GM10248 (cell line): ENCODE data around the gene MCRS1.

Experiments used
- CTCF ChIA-PET: fragments of 300-600 bp; sonication (Branson Sonifier 250); formaldehyde crosslinking; extraction: SDS; loops from one replicate; lab custom pipeline; 2021; ENCODE audit warnings: antibody characterized with exemption; lab: Yijun Ruan, JAX
- POLR2A ChIA-PET: fragments of 350-650 bp; sonication (Branson Sonifier 250); formaldehyde crosslinking; extraction: SDS; loops from one replicate; lab custom pipeline; 2020; ENCODE audit warnings: antibody characterized with exemption; lab: Yijun Ruan, JAX
- DNase-seq: peaks from one replicate; pipeline ENCODE4 v3.0.0; 2012; ENCODE audit errors: extremely low spot score
- TF ChIP-seq, protein P1 (sequence below): IDR thresholded peaks from 2 replicates; pipeline ENCODE4 v1.5.1; 2012; ENCODE audit warnings: mild to moderate bottlenecking, low read depth; ENCODE audit errors: extremely low read depth, missing control alignments, control extremely low read depth

The MCRS1 gene

DNA sequence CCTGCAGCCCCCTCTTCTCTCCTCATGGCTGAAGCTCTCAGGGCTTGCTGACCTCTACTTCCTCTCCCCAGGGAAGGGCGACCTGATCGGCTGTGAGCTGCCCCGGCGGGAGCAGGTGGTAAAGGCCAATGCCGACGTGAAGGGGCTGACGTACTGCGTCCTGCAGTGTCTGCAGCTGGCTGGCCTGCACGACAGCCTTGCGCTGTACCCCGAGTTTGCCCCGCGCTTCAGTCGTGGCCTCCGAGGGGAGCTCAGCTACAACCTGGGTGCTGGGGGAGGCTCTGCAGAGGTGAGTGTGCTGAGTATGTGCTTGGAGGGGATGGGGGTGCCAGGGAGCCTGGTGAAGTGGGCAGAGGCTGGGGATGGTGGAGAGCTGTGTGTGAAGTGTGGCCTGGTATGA, 13.7 kb downstream of the MCRS1 start:
- DNase-seq = no peak
- TF ChIP-seq, protein P1, sequence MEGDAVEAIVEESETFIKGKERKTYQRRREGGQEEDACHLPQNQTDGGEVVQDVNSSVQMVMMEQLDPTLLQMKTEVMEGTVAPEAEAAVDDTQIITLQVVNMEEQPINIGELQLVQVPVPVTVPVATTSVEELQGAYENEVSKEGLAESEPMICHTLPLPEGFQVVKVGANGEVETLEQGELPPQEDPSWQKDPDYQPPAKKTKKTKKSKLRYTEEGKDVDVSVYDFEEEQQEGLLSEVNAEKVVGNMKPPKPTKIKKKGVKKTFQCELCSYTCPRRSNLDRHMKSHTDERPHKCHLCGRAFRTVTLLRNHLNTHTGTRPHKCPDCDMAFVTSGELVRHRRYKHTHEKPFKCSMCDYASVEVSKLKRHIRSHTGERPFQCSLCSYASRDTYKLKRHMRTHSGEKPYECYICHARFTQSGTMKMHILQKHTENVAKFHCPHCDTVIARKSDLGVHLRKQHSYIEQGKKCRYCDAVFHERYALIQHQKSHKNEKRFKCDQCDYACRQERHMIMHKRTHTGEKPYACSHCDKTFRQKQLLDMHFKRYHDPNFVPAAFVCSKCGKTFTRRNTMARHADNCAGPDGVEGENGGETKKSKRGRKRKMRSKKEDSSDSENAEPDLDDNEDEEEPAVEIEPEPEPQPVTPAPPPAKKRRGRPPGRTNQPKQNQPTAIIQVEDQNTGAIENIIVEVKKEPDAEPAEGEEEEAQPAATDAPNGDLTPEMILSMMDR = no peak
- ChIA-PET CTCF (interaction anchor here (0.6 to 5.4 kb wide), 19 partner anchors 8 to 534 kb away, joined by 3 to 51 read pairs (median 4); partner anchors contain the start of genes MCRS1, PRPF40B and SPATS2), POLR2A (interaction anchor here (0.6 kb wide), 1 partner anchor 560 kb away, joined by 5 read pairs; no protein-coding TSS in a partner anchor)

DNA sequence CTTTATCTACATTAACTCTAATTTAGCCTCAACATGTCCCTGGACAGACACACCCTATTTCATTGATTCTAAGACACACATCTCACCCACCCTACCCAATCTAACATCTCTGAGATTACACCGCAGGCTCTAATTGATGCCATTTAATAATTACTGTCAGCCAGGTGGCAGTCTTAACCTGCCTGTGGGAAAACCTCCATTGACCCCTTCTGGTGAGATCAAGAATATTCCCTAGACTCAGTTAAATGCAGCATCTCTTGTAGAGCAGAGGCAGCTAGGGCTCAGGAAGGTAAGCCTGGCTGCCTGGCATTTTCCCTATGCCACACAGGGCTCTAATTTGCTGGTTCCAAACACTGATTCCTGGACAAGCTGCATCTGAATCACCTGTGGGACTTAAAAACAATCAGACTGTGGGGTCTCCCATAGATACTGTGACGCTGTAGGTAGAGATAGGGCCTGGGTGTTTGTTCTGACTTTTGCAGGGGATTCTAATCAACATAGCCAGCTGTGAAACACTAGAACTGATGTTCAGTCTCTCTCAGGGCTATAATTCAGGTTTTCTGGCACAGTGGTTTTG, 14.3 kb downstream of the MCRS1 start:
- TF ChIP-seq, protein P1 = peak; percentile 56
- POLR2A ChIA-PET = no interaction called here
- CTCF ChIA-PET = interaction anchor here (0.6 to 5.4 kb wide), 22 partner anchors 9 to 533 kb away, joined by 3 to 51 read pairs (median 4); partner anchors contain the start of genes MCRS1, PRPF40B and SPATS2
- peak; percentile 67 for DNase-seq

DNA sequence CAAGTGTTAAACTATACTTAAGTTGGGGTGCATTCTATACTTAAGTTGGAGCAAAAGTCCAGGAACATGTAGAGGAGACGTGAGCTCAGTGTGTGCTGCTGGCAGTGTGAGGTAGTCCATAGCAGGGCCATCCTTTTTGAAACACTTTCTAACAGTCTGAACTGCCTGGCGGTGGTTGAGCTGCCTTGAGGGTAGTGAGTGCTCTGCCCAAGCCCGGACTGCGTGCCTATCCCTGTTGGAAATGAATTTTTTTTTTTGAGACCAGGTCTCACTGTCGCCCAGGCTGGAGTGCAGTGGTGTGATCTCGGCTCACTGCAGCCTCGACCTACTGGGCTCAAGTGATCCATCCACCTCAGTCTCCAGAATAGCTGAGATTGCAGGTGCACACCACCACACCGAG, 15.0 kb downstream of the MCRS1 start:
- ChIA-PET POLR2A (no interaction called here), CTCF (interaction anchor here (0.7 to 5.4 kb wide), 14 partner anchors 9 to 205 kb away, joined by 3 to 51 read pairs (median 6); partner anchors contain the start of gene PRPF40B)
- no peak for DNase-seq
- TF ChIP-seq, protein P1 = no peak

DNA sequence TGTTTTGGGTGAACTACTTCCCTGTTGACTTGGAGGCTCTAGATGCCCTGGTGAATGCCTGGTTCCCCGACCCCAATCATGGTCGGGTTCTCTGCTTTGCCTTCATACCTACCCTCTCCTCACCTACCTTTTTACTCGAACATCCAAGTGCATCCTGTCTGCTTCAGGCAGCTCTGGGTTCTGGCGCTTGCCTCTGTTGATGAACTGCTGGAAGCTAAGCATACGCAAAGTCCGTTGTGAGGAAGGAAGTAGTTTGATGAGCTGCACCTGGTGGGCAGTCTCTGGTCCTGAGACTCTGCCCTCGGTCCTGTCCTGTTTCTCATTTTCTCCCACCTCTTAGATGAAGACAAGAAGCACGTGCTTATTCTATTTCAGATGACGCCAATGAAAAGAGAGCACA, 15.5 kb downstream of the MCRS1 start:
- POLR2A ChIA-PET = no interaction called here
- no peak for DNase-seq
- TF ChIP-seq, protein P1 = no peak
- CTCF ChIA-PET = interaction anchor here (0.7 to 5.4 kb wide), 12 partner anchors 9 to 205 kb away, joined by 3 to 51 read pairs (median 8); partner anchors contain the start of gene PRPF40B

DNA sequence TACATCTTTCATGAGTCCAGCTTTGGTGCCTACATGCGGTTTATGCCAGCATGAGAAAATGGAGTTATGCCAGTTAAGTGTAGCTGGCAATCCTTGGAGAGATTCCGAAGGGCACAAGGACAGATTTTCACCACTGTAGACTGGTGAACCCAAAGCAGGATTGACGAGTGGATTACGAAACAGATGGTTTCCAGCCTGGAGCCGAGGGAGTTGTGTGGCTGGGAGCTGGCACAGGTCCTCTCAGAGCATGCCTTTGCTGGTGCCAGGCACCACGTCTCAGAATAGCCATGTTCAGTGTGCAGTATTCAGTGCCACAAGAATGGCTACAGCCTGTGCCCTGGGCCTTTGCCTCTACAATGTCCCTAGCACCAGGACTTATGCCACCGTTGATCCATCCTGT, 15.9 kb downstream of the MCRS1 start:
- ChIA-PET CTCF (interaction anchor here (1.4 to 5.4 kb wide), 10 partner anchors 9 to 204 kb away, joined by 3 to 51 read pairs (median 9); partner anchors contain the start of gene PRPF40B), POLR2A (no interaction called here)
- TF ChIP-seq, protein P1 = no peak
- no peak for DNase-seq

DNA sequence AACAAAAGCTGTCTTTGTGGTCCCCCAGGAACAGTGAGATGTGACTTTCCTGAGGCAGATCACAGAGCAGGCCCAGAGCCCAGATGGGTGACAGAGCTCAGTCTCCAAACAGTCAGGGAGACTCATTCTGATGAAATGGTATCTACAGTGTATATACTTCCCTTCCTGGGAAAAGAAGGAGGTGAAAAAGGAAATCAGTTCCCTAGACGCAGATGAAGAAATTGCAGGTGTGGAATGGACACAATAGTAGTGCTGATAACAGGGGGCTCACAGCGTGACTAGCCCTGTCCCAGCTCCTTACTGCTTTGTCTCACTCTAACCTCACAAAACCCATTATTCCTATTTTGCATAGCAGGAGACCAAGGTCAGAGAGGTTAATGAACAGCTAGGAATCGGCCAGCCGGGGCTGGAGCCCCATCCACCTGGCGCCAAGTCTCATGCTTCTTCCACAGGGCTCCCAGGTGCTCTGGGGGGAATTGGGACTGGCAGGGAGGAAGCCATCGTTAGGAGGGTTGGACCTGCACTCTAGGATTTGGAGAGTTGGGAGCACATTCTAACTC, 17.2 kb downstream of the MCRS1 start:
- CTCF ChIA-PET = interaction anchor here (1.1 to 5.3 kb wide), 6 partner anchors 10 to 262 kb away, joined by 3 to 43 read pairs (median 8); no protein-coding TSS in a partner anchor
- TF ChIP-seq, protein P1 = no peak
- POLR2A ChIA-PET = interaction anchor here (1.0 kb wide), 1 partner anchor 12 kb away, joined by 3 read pairs; no protein-coding TSS in a partner anchor
- DNase-seq = no peak
